ENCODE measurements around the gene ATP11A. TPM values are rescaled to one million over a fixed set of nuclear protein-coding genes. Genes with fewer than 3 reads are reported as not detected.

Gene ATP11A
- total RNA-seq, 1 experiment from 2014 or later, result 65.3 TPM

DNA sequence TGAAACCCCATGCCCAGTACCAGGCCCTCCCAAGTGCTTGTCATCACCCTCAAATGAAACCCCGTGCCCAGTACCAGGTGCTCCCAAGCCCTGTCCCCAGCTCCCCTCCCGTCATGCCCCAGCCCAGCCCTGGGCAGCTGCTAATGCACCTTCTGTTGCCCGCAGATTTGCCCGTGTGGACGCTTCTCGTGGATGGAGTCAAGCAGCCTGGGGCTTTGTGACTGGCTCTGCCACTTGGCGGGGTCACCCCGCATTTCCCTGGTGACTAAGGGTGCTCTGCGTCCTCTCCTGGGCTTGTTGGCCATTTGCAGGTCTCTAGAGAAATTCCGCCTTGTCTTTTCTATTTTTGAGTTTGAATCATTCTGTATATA lies 82.7 kb downstream of the ATP11A start:
- H3K79me2 ChIP-seq (ENCODE audit: insufficient read depth, low read length), result no peaks in the 10 kb centered on the region; the same call in 1 of the 2 replicates
- H3T11ph ChIP-seq (ENCODE audit: low read length), result no peak overlapping the region
- TF ChIP-seq, protein P1, sequence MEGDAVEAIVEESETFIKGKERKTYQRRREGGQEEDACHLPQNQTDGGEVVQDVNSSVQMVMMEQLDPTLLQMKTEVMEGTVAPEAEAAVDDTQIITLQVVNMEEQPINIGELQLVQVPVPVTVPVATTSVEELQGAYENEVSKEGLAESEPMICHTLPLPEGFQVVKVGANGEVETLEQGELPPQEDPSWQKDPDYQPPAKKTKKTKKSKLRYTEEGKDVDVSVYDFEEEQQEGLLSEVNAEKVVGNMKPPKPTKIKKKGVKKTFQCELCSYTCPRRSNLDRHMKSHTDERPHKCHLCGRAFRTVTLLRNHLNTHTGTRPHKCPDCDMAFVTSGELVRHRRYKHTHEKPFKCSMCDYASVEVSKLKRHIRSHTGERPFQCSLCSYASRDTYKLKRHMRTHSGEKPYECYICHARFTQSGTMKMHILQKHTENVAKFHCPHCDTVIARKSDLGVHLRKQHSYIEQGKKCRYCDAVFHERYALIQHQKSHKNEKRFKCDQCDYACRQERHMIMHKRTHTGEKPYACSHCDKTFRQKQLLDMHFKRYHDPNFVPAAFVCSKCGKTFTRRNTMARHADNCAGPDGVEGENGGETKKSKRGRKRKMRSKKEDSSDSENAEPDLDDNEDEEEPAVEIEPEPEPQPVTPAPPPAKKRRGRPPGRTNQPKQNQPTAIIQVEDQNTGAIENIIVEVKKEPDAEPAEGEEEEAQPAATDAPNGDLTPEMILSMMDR (conservative IDR thresholded peaks at IDR 0.05), result no peak
- no peak overlapping the region for H3K23ac ChIP-seq (ENCODE audit: insufficient read length, low read depth, low read length)
- no peak overlapping the region for H4K8ac ChIP-seq (replicated peaks; ENCODE audit: insufficient read length, low read depth, low read length)
- H3K79me1 ChIP-seq (ENCODE audit: insufficient read depth, low read depth, low read length, poor library complexity, severe bottlenecking), result no peaks in the 10 kb centered on the region
- no peak overlapping the region for H3K4ac ChIP-seq (ENCODE audit: low read depth, low read length)
- no peak overlapping the region for H2AK5ac ChIP-seq (ENCODE audit: insufficient read length, low read length)
- WGBS (ENCODE audit: extremely low coverage, insufficient read length, low lambda C conversion rate), result no CpG with 5 or more reads among the region's 10 CpGs
- H4K91ac ChIP-seq (ENCODE audit: insufficient read length, low read depth, low read length), result no peak overlapping the region
- Mint-ChIP-seq H3K9me3 (no peaks in the 10 kb centered on the region), H3K4me3 (no peak overlapping the region), H3K4me1 (peaks cover 38 to 59% of the 10 kb centered on the region in 2 experiments), H3K27me3 (ENCODE audit: low read depth) (no peaks in the 10 kb centered on the region; the same call in 1 of the 2 replicates), H3K36me3 (ENCODE audit: insufficient read depth in 1 of 3, low read depth in 3 of 3) (peaks cover 0 to 2% (median 0%) of the 10 kb centered on the region in 3 experiments; a peak in 4 of 7 replicates), H3K27ac (0 out of 7 replicates have a peak overlapping the region, but pooled peaks of 1 of the 3 experiments have one; percentile 61)
- no peak overlapping the region for H2AFZ ChIP-seq (ENCODE audit: low read length)
- no peaks in the 10 kb centered on the region for H3K9me3 ChIP-seq (ENCODE audit: control insufficient read depth, low read depth, low read length)
- no peak overlapping the region for H2BK12ac ChIP-seq (ENCODE audit: insufficient read length, low read depth, low read length)
- H3K14ac ChIP-seq (ENCODE audit: insufficient read depth, low read length), result no peak overlapping the region
- H3K27ac ChIP-seq (ENCODE audit: insufficient read length, low read depth, low read length), result no peak overlapping the region
- H3K18ac ChIP-seq (ENCODE audit: insufficient read length, low read depth, low read length), result no peak overlapping the region
- no peak overlapping the region for H3K9ac ChIP-seq (ENCODE audit: extremely low read depth, insufficient read length, low read length)
- H2BK5ac ChIP-seq (ENCODE audit: insufficient read length, low read length), result no peak overlapping the region
- no peak overlapping the region for H2BK120ac ChIP-seq (ENCODE audit: low read depth, low read length, poor library complexity, severe bottlenecking)
- H3K27me3 ChIP-seq (ENCODE audit: insufficient read depth, low read length), result no peaks in the 10 kb centered on the region
- H4K5ac ChIP-seq (ENCODE audit: insufficient read length, low read depth, low read length), result no peak overlapping the region
- no peak overlapping the region for H3K56ac ChIP-seq (ENCODE audit: insufficient read length, low read depth, low read length)
- no peaks in the 10 kb centered on the region for H4K20me1 ChIP-seq (ENCODE audit: control insufficient read depth, insufficient read depth, insufficient read length)
- H3K23me2 ChIP-seq (ENCODE audit: insufficient read length, low read depth, low read length, poor library complexity, severe bottlenecking), result no peaks in the 10 kb centered on the region
- no peak overlapping the region for H3K4me2 ChIP-seq (ENCODE audit: insufficient read depth, insufficient read length, low read length)
- H2BK20ac ChIP-seq (ENCODE audit: low read depth, low read length, poor library complexity, severe bottlenecking), result no peak overlapping the region
- no peak overlapping the region for H2BK15ac ChIP-seq (ENCODE audit: low read depth, low read length)
- H3K4me1 ChIP-seq (ENCODE audit: insufficient read depth, low read length), result 0 out of 2 replicates have a peak, but pooled peaks cover 3% of the 10 kb centered on the region
- DNase-seq, result no peak

All from H9 (cell line).